ENCODE measurements around the gene PARD3B.

Gene PARD3B

DNA sequence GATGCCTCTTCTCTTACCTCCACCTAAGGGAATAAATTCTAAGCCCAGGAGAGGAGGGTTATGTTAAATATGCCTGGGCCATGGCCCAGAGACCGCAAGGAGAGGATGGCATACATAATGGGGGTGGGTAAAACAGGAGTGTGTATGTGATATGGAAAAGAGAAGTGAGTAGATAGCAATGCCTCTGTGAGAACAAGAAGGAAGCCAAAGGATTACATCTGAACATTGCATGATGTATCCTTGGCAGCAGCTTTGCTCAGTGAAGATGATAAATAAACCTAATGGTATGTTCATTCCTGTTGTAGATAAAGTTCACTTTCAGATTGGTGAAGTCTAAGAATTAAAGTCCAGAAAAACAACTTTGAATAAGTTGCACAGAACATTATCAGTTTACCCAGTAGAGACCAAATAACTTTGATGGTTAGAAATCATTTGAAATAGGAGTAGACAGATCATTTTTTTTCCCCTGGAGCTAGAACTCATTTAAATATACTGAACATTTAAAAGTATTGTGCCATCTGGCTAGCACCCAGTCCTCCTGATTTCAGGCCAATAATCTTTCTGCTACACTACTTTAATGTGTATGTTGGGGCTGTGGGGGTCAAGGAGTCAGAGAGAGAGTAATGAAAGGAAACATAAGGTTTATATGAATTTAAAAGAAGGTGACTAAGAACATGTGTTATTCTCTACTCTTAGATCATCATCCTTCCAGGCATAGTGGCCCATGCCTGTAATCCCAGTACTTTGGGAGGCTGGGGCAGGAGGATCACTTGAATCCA lies 231.7 kb downstream of the PARD3B start:
- no peak for DNase-seq

DNA sequence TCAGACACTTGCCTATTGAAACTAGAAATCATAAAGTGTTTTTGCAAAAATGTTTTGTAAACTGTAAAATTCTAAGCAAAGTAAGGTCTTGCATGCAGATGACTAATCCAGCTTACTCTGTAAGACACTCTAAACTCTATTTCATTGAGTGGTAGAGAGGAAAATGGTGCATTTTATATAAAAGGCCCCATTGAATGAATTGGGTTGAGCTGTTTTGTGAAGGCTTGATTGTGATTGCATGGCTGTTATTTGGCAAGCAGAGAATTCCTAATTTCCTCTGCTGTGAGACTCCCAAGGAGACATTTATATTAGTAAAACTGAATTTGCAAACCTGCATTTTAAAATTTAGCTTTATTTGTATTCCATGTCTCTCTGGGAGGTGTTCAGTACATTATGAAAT lies 234.5 kb downstream of the PARD3B start:
- DNase-seq: no peak

DNA sequence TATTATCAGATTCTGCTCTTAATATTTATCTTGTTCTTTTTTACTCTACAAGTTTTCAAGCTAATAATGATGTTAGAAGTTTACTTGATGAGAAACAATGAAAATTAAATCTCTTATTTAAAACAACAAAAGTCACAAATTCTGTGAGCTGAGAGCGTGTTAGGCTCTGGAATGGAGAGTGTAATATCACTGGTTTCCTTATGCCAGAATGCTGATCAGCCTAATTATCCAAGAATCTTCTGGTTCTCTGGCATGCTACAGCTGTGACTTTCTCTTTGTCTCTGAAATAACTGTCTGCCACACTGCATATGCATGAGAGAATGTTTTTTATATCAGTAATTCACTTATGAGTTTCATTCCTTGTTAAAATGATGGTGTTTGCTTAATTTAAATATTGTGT lies 236.7 kb downstream of the PARD3B start:
- no peak for DNase-seq

DNA sequence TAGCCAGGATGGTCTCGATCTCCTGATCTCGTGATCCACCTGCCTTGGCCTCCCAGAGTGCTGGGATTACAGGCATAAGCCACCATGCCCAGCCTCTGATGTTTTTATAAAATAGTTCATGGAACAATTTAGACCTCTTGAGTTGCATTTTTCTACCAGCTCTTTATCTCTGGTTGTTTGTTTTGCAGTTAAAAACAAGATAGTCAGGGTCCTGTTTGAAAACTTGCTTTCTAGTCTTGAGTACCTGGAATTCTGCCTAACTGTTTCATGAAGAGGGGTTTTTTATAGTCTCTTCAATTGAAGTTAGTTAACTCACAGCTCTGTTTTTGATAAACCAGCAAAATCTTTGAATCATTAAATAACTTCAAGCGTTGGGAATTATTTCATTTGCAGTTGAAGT lies 244.8 kb downstream of the PARD3B start:
- no peak for DNase-seq

DNA sequence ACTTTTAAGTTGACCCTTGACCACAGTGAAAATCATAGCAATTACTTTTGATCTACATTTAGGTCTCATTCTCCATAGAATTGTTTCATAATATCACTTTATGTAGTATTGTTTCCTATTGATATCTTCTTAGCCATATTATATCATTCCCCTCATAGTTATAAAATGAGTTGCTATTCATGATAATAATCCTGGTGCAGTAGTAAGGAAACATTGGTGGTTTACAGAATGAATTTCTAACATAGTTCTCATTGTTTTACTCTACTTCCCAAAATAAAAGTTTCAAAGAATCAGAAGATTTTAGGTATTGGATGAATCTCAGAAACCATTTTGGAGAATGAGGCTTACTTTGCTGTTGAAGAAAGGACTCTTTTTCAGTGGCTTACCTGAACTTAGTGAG lies 246.0 kb downstream of the PARD3B start:
- DNase-seq: no peak

DNA sequence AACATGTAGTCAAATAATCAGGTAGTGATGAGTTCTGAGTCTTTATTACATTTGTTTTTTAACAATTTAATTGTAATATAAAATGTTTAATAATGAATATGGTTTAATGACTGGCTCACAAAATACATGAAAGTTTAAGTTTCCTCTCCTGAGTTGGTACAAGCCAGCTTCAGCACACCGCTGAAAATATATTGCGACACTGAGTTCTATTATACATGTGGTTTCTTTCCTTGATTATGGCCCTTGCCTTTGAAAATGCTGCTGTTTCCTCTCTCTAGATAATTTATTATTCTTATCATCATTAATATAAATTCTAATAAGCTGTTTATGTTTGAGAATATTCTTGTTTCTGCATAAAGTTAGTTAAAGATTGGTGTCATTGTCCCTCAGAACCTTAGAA lies 249.3 kb downstream of the PARD3B start:
- no peak for DNase-seq

DNA sequence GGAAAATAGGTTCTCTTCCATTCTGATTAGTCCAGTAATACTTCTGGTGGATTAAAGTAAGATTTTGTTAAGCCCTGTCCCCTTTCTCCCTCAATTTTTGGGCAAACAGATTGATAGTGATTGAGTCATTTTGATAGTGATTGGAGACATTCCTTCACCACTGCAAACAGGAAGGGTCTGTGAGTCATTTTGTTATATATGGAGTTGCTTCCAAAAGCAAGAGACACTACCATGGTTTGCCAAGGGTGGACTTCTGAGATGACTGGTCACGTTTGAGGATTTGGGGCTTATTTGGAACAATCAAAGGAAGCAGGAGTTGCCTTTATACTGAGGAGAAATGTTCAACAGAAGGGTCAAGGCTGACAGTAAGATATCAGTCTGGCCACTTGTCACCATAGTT lies 249.9 kb downstream of the PARD3B start:
- DNase-seq: no peak

DNA sequence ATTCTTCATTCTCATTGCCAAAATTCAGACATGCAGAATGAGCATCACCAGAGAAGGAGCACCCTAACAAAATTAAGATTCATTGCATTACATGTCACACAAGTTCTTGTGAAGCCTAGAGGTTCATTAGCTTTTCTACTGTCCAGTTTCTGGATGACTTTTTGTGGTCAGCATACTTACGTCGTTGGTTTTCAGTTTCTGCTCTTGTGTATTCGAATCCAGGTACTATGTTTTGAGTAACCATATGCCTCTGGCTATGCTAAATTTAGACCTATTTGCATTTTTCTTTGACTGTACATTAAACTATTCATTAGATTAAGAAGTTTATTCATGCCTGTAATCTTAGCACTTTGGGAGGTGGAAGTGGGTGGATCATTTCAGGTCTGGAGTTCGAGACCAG lies 251.3 kb downstream of the PARD3B start:
- DNase-seq: no peak

DNA sequence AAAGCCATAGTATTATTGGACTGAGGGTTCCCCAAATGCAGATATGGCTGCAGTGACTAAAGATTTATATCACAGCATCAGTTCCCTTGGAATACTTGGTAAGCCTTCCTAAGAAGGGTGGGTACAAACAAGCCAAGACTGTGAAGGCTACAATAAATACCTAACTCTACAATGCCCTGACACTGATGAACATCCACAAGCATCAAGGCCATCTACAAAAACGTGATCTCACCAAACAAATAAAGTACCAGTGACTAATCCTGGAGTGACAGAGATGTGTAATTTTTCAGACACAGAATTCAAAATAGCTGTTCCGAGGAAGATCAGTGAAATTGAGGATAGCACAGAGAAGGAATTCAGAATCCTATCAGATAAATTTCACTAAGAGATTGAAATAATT lies 254.5 kb downstream of the PARD3B start:
- DNase-seq: no peak

DNA sequence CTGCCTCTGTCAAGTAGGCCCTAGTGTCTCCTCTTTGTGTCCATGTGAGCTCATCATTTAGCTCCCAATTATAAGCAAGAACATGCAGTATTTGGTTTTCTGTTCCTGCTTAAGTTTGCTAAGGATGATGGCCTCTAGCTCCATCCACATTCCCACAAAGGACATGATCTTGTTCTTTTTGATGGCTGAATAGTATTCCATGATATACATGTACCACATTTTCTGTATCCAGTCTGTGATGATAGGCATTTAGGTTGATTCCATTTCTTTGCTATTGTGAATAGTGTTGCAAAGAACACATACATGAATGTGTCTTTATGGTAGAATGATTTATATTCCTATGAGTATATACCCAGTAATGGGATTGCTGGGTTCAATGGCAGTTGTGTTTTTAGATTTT lies 263.2 kb downstream of the PARD3B start:
- no peak for DNase-seq

DNA sequence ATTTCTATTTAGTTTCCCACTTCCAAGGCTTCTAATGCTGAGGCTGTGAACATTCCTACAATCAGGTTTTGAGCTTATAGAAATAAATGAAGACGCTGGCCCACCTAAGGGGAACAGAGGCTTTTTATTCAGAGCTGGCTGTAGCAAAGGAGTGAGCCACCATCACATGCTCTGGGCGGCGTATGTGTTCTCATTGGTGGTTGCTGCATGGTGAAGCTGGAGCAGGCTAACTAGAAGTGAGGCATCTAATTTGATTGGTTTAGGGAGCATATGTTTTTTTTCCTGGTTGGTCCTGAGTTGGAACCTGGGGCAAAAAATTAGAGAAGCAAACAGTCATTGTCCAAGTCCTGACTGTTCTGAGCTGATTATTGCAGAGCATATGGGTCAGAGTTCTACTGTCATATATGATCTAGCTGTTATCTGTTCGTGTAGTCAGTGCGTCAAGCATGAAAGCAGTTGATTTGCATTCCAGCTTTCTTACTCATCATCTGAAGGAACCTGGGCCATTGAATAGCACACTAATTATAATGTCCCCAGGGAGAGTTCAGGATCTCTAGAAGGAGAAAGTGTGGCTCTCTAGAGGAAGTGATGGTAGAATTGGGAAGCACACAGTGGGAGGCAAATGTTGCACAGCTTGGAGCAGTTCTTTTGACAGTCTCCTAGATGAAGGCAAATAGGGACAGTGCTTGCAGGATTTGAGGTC lies 279.6 kb downstream of the PARD3B start:
- no peak for DNase-seq

DNA sequence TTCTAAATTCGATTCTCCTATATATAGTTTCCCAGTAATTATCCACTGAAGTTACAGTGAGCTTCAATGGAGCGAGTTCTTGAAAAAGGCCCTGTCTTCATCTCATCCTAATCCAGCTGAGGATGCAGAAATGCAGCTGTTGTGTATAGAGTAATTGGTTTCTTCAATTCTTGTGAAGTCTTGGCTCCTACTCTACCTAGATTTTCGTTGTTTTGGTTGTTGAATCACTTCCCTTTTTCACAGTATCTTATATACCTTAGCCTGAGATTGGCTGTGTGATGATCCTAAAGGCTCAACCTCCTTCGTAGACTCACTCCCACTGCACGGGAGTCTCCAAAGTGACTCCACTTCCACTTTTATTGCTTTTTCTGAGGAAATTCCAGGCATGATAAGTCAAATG lies 280.4 kb downstream of the PARD3B start:
- DNase-seq: no peak

DNA sequence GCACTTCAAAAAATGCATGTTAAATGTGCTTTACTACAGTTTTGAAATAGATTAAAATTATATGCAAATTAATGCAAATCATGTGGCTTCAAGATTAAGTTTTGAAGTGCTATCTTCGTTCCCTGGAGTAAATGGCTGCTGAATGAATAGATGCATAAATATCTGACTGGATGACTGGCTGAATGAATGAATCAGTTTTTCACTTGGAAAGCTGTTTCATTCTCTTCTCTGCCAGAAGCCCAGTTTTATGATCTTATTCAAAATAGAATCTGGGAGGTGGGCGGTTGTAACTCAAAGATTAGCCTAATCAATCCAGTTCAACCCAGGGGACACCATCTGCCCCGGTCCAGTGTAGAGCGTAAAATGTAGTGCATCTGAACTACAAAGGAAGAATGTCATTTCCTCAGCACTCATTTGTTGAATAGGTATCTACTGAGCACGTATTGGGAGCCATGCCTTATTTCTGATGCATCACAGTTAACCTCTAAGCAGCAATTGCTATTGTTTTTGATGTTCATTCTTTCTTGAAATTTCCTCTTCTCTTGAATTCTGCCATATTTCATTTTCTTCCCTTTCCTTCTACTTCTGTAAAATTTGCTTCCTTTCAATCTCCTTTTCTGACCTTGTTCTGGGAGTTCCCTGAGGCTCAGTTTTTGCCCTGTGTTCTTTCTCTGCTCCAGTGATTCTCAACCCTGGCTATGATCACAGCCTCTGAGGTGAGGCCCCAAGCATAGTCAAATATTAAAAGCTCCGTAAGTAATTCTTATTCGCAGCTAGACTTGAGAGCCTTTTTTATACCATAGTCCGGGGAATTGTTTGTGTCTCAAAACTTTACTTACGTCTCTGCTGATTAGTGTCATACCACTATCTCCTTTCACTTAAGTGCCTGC lies 282.7 kb downstream of the PARD3B start:
- DNase-seq: no peak

DNA sequence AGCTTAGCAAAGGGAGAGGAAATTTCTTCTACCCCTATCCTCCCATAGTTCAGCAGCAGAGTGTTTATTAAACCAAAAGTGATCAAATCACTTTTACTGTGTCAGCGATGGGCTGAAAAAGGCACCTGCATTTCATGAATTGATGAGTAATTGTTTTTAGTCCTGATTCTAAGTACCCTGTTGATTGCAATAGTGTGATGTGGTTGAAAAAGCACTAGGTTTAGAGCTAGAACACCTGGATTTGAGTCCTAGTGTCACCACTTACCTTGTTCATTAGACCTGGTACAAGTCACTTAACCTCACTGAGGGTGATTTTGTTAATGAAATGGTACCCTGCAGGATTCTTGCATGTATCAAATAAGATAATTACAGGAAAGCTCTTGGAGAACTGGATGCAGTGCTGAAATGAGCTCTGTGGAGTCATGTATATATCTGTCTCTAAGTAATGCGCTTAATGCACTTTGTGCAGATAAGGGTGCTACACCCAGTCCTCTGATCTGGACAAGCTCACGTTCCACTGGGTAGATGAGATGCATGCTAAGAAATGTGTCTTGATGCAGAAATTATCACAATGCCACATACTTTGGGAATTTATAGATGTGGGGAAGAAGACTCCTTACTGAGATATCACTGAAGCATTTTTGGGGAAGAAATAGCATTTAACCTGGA lies 289.6 kb downstream of the PARD3B start:
- no peak for DNase-seq

DNA sequence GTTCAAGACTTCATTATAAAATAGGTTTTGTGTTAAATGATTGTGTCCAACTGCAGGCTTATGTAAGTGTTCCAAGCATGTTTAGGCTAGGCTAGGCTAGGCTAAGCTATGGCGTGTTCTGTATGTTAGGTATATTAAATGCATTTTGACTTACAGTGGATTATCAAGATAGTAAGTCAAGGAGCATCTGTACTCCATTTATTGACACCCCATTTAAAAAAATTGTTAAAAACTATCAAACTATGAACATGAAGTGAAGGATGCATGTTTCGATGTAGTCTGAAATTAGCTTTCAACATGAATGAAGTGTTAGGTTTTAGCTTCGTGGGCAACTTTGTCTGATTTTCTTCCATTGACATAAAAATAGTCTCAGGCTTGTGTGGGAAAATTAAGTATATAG lies 290.5 kb downstream of the PARD3B start:
- no peak for DNase-seq

DNA sequence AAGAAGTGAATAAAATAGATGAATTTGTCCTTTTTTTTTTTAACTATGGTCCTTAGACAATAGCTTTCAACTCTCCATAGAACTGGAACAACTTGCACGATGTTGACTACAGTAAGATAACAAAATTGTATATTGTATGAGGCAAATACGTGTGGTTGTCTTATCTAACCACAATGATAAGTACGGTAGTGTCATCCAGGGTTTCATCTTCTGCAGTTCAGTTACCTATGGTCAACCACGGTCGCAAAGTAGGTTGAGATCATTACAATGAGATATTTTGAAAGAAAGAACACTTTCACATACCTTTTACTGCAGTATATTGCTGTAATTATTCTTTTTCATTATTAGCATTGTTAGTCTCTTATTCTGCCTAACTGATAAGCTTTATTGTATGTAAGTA lies 295.2 kb downstream of the PARD3B start:
- no peak for DNase-seq

DNA sequence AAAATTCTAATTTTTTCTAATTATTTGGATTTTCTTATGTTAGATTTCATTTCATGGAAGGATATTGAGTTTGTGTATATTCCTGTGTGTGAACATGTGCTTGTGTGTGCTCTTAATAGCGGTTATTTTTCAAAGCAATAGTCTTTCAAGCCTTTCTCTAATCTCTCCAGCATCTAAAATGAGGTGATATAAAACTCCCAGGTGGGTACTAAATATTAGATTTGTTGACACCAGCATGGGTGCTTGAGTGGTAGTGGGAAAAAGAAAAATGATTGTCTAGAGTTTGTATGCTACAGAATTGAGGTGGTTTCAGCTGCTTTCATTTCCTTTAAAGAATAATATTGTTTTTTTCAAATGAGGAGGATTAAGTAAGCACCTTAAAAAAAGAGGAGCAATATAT lies 296.8 kb downstream of the PARD3B start:
- DNase-seq: no peak

DNA sequence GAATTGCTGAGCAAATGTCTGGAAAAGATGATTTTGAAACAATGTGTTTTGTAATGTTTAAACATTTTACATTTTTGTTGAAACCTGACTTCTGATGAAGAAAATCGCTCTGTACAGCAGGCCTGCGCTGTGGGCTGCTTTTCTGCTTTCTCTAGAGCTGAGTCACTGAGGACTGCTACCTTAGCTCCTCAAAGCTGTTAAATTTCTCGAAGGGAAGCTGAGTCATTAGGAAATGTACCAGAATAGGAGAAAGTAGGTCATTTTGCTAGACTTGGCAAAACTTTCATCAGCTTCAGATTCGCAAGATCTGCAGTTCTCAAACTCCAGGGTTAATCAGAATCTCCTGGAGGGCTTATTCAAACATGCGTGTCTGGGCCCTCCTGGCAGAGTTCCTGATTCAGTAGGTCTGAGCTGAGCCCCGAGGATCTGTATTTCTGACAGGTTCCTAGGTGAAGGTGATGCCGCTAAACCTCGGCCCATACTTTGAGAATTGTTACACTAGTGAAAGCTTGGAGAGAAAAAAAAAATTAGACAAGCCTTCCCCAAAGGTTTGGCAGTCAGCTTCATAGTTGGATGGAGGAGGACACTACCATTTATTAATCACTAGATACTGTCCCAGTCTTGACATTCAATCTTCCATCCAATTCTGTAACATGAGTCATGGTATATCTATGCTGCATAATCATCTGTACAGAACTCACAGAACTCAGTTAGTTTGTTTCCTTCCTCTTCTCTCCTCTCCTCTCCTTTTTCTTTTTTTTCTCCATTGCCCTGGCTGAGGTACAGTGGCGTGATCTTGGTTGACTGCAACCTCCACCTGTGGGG lies 297.6 kb downstream of the PARD3B start:
- no peak for DNase-seq

DNA sequence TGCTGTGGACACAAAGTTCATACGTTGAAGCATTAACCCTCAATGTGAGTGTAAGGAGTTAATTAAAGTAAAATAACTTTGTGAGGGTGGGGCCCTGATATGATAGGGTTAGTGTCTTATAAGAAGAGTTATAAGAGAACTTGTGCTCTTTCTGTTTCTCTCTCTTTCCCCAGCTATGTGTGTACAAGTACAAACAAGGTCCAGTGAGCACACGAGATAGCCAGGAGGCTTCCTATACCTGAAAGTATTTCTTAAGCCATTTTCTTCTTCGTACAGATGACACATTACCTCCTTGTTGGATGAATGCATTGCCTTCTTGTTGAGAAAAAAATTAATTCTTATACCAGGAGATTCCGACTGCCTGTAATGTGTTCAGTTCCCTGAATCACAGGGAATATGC lies 301.2 kb downstream of the PARD3B start:
- no peak for DNase-seq

DNA sequence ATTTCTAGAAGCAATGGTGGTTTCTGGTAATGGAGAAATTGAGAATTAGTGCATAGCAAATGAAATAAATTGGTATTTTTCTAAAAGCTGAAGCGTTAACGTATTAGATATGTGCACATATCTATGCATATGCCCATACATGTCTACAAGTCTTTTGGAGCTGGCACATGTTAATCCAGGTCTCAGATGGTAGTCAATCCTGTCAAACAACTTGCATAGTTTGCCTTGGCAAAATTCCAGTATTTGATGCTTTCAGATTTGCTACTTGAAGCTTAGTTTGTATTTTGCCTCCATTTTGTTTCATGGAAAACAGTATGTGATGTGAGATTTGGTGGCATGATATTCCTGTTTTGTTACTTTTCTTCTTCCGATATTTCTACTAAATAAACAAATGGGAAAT lies 304.6 kb downstream of the PARD3B start:
- no peak for DNase-seq

DNA sequence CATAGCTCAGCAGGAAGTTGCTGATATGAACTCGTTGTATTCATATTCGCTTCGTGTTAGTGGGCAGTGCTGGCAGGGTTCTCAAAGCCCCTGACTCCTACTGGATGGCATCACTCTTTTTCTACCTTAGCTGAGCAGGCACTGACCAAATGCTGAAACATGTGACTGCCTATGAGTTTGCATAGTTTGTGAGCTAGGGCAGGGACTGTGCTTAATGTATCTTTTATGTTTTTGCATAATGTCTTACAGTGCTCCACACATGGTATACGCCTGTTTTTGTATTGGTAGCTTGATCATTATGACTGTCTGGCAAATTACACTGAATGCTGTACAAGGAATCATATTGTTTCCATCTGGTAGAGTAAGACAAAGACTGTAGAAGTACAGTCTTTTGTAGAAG lies 305.3 kb downstream of the PARD3B start:
- no peak for DNase-seq

DNA sequence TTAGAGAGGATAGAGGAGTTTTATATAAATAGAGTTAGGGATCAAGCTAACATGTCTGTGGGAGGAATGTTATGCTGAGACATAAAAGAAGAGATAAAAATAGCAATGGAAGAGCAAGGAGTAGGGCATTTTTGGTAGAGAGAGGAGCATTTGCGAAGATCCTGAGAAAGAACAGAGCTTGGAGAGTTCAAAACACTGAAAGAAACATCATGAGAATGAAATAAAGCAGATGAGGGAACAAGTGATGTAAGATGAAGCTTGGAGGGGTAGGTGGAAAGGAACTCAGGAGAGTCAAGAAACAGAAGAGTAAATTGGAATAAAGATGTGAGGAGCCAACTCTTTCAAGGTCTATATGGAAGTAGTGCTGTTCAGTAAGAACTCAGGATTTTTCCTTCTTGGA lies 308.6 kb downstream of the PARD3B start:
- no peak for DNase-seq

All from NCI-H2081 treated with DMSO at 0.1 percent for 48 hours (cell line).